GM12878 (cell line): ENCODE measurements around the gene MRPS12. TPM values are rescaled to one million over a fixed set of nuclear protein-coding genes. Genes with fewer than 3 reads are reported as not detected.

Source experiments
- SUZ12 ChIP-seq: fragments of 200-600 bp; sonication (generic); IDR thresholded peaks from one replicate; pipeline ENCODE4 v1.6.1; 2018; ENCODE audit warnings: antibody characterized with exemption, mild to moderate bottlenecking; ENCODE audit not compliant: unreplicated experiment
- TBL1XR1 ChIP-seq: IDR thresholded peaks from 2 replicates; pipeline ENCODE4 v1.6.1; 2012; ENCODE audit warnings: low read depth, low read length, improper control_type of control experiment
- TCF12 ChIP-seq: IDR thresholded peaks from 2 replicates; pipeline ENCODE4 v1.6.1; 2011; ENCODE audit warnings: low read depth, mild to moderate bottlenecking, low read length
- ZNF207 ChIP-seq: fragments of 450-650 bp; IDR thresholded peaks from 2 replicates; pipeline ENCODE4 v1.6.1; 2014; ENCODE audit warnings: antibody characterized with exemption, mild to moderate bottlenecking, borderline replicate concordance
- ZNF687 ChIP-seq: fragments of 450-650 bp; IDR thresholded peaks from 2 replicates; pipeline ENCODE4 v1.6.1; 2017; ENCODE audit warnings: mild to moderate bottlenecking, moderate library complexity
- polyA plus RNA-seq, 11 experiments: library from polyadenylated mRNA; depleted of rRNA in 4 of 11; unstranded in 6 of 11; stranded (reverse) in 5 of 11; fragments of >200 nt; fragmentation: Nextera tagmentation in 4 of 11; fragmentation: Illumina TruSeq in 1 of 11; extraction: Ambion mirVana in 4 of 11; extraction: Trizol in 1 of 11; gene quantifications; 1 replicate in 1 of 11; 2 replicates in 10 of 11; pipeline versions ENCODE4 v1.2.1 to v1.2.3, GENCODE V29; 2011 to 2016; ENCODE audit warnings: inconsistent platforms in 2 of 11, missing spikeins in 2 of 11, low read depth in 1 of 11
- total RNA-seq, 4 experiments: library from RNA; depleted of rRNA in 3 of 4; stranded (reverse); fragments of >200 nt in 3 of 4; fragmentation: Illumina TruSeq in 1 of 4; extraction: Trizol in 1 of 4; gene quantifications; 2 replicates each; pipeline versions ENCODE4 v1.2.1 to v1.2.3, GENCODE V29; 2013 to 2021
- TF ChIP-seq, protein P1 (sequence below): fragments of 450-650 bp; IDR thresholded peaks from 2 replicates; pipeline ENCODE4 v1.6.1; 2016; ENCODE audit warnings: mild to moderate bottlenecking

Gene MRPS12
- total and polyA plus RNA-seq, 10 of the 15 experiments (the other 5 are each of a cell fraction or from before 2014, with no cell fraction given), result 7.3 to 205 (median 77.3) TPM

DNA sequence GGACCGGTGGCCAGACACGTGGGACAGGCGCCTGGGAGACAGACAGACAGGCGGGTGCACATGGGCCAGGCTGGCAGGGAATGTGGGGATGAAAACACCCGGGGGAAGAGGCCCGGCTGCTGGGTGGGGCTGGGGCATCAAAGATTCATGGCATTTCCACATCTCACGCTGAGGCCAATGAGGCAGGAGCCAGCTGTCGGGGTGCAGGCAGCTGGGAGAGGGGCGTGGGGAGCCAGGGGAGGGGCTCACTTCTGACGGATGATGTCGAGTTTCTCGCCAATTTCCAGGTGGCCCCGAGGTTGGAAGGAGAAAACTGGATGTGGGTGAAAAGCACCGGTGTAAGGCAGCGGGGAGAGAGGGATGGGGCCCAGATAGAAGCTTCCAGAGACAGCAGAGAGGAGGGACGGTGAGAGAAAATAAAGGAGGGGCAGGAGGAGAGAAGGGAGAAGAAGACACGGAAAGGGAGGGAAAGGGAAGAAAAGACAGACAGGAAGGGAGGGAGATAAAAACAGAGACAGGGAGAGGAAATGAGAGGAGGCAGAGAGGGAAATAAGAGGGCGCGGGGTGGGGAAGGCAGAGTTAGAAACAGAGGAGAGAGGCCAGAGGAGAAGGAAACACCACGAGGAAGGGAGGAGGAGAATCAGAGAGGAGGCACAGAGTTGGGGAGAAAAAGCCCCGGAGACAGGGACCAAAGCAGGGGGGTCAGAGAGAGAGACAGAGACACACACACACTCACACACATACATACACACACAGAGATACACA lies 10.7 kb upstream of the MRPS12 start (continued):
- TF ChIP-seq ZNF687 (no peak), SUZ12 (no peak), ZNF207 (no peak), TBL1XR1 (no peak), TCF12 (no peak)
- TF ChIP-seq, protein P1, sequence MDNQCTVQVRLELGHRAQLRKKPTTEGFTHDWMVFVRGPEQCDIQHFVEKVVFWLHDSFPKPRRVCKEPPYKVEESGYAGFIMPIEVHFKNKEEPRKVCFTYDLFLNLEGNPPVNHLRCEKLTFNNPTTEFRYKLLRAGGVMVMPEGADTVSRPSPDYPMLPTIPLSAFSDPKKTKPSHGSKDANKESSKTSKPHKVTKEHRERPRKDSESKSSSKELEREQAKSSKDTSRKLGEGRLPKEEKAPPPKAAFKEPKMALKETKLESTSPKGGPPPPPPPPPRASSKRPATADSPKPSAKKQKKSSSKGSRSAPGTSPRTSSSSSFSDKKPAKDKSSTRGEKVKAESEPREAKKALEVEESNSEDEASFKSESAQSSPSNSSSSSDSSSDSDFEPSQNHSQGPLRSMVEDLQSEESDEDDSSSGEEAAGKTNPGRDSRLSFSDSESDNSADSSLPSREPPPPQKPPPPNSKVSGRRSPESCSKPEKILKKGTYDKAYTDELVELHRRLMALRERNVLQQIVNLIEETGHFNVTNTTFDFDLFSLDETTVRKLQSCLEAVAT, result no peak
